Measurements from ENCODE around the gene MYO16.

DNA sequence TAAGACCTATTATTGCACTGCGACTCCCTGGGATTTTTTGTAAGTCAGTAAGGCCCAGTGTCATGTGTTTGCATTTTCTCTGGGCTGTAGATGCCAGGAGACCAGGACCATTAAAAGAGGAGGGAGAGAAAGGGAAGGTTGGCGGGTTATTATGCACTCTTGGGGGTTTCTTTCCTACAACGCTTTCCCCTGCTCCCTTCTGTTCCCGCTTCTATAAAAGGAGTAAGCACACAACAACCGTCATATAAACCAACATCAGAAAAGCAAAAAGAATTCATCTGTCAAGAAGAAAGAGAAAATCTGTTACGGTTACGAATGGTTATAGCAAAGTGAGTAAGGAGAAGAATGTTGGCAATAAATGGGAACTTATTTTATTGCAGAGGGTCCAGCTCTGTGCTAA, 615.2 kb downstream of the MYO16 start:
- TF ChIP-seq, protein P1, sequence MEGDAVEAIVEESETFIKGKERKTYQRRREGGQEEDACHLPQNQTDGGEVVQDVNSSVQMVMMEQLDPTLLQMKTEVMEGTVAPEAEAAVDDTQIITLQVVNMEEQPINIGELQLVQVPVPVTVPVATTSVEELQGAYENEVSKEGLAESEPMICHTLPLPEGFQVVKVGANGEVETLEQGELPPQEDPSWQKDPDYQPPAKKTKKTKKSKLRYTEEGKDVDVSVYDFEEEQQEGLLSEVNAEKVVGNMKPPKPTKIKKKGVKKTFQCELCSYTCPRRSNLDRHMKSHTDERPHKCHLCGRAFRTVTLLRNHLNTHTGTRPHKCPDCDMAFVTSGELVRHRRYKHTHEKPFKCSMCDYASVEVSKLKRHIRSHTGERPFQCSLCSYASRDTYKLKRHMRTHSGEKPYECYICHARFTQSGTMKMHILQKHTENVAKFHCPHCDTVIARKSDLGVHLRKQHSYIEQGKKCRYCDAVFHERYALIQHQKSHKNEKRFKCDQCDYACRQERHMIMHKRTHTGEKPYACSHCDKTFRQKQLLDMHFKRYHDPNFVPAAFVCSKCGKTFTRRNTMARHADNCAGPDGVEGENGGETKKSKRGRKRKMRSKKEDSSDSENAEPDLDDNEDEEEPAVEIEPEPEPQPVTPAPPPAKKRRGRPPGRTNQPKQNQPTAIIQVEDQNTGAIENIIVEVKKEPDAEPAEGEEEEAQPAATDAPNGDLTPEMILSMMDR (IDR thresholded peaks at IDR 0.05), result no peak
- TF ChIP-seq POLR2A (IDR thresholded peaks at IDR 0.05), result no peak
- TF ChIP-seq EP300 (IDR thresholded peaks at IDR 0.05), result no peak

Measured in tibial nerve (tissue), 4 donors.